ENCODE measurements around the gene POU6F2. TPM values are rescaled to one million over a fixed set of nuclear protein-coding genes. Genes with fewer than 3 reads are reported as not detected.
"Not testable (repeated sequence)": the region's sequence is repeated elsewhere in the genome, so short reads cannot be mapped to it uniquely, and the experiment has no call there.

The POU6F2 gene
- 2.9 TPM for total RNA-seq

GRCh38 chr7:38977685-38978084 lies at the start of gene POU6F2:
POU6F2 (plus strand) TSS chr7:38977909; CDS start chr7:38977954, 45 bp downstream.
- intact Hi-C loops (cut with DNase I) = no loop called here
- DNase-seq (ENCODE audit: low spot score) = no peak
- ATAC-seq = no peak

- intact Hi-C loops (cut with DNase I) = no loop called here
- DNase-seq (ENCODE audit: low spot score) = no peak
- ATAC-seq = no peak
Measured at GRCh38 chr7:38928506-38928905, 49.2 kb upstream of the POU6F2 start.

GRCh38 chr7:38929460-38930171 lies 48.1 kb upstream of the POU6F2 start:
- ATAC-seq (no peak), DNase-seq (ENCODE audit: low spot score) (no peak)

GRCh38 chr7:38932509-38933168 lies 45.1 kb upstream of the POU6F2 start:
- DNase-seq (ENCODE audit: low spot score) (peak; percentile 88), ATAC-seq (no peak)
- intact Hi-C loops (cut with DNase I) = no loop called here

More at GRCh38 chr7:38929460-38930171, 48.1 kb upstream of the POU6F2 start:
- intact Hi-C loops (cut with DNase I) = no loop called here

- no peak for DNase-seq (ENCODE audit: low spot score)
- intact Hi-C loops (cut with DNase I) = no loop called here
- ATAC-seq = no peak
Measured at GRCh38 chr7:38934051-38934450, 43.7 kb upstream of the POU6F2 start.

GRCh38 chr7:38934536-38934935 lies 43.2 kb upstream of the POU6F2 start:
- DNase-seq (ENCODE audit: low spot score) (no peak), ATAC-seq (no peak)
- intact Hi-C loops (cut with DNase I) = no loop called here

GRCh38 chr7:38936641-38937040 lies 41.1 kb upstream of the POU6F2 start:
- ATAC-seq (no peak), DNase-seq (ENCODE audit: low spot score) (no peak)
- intact Hi-C loops (cut with DNase I) = no loop called here

- DNase-seq (ENCODE audit: low spot score) = no peak
- ATAC-seq = no peak
- intact Hi-C loops (cut with DNase I) = no loop called here
Measured at GRCh38 chr7:38938001-38938485, 39.7 kb upstream of the POU6F2 start.

- intact Hi-C loops (cut with DNase I) = no loop called here
- ATAC-seq = no peak
Measured at GRCh38 chr7:38938589-38938988, 39.1 kb upstream of the POU6F2 start.

GRCh38 chr7:38940774-38941173 lies 36.9 kb upstream of the POU6F2 start:
- DNase-seq (ENCODE audit: low spot score) (no peak), ATAC-seq (no peak)
- intact Hi-C loops (cut with DNase I) = no loop called here

More at GRCh38 chr7:38938589-38938988, 39.1 kb upstream of the POU6F2 start:
- no peak for DNase-seq (ENCODE audit: low spot score)

- peak; percentile 36 for ATAC-seq
- no peak for DNase-seq (ENCODE audit: low spot score)
- intact Hi-C loops (cut with DNase I) = no loop called here
Measured at GRCh38 chr7:38942431-38943051, 35.2 kb upstream of the POU6F2 start.

GRCh38 chr7:38947541-38947940 lies 30.2 kb upstream of the POU6F2 start:
- ATAC-seq; intact Hi-C loops (cut with DNase I); DNase-seq (ENCODE audit: low spot score): not testable (repeated sequence)

- no peak for ATAC-seq
- intact Hi-C loops (cut with DNase I) = no loop called here
- no peak for DNase-seq (ENCODE audit: low spot score)
Measured at GRCh38 chr7:38950309-38950708, 27.4 kb upstream of the POU6F2 start.

- ATAC-seq (no peak), DNase-seq (ENCODE audit: low spot score) (no peak)
- intact Hi-C loops (cut with DNase I) = no loop called here
Measured at GRCh38 chr7:38951213-38951612, 26.5 kb upstream of the POU6F2 start.

GRCh38 chr7:38953227-38953626 lies 24.5 kb upstream of the POU6F2 start:
- ATAC-seq = no peak
- intact Hi-C loops (cut with DNase I) = no loop called here
- DNase-seq (ENCODE audit: low spot score) = no peak

GRCh38 chr7:38953971-38954370 lies 23.7 kb upstream of the POU6F2 start:
- intact Hi-C loops (cut with DNase I) = no loop called here
- ATAC-seq (no peak), DNase-seq (ENCODE audit: low spot score) (no peak)

GRCh38 chr7:38955892-38956291 lies 21.8 kb upstream of the POU6F2 start:
- intact Hi-C loops (cut with DNase I) = no loop called here
- no peak for DNase-seq (ENCODE audit: low spot score)
- ATAC-seq = no peak

- DNase-seq (ENCODE audit: low spot score) (no peak), ATAC-seq (no peak)
- intact Hi-C loops (cut with DNase I) = no loop called here
Measured at GRCh38 chr7:38962028-38962427, 15.7 kb upstream of the POU6F2 start.

- ATAC-seq (no peak), DNase-seq (ENCODE audit: low spot score) (no peak)
- intact Hi-C loops (cut with DNase I) = no loop called here
Measured at GRCh38 chr7:38964921-38965320, 12.8 kb upstream of the POU6F2 start.

- DNase-seq (ENCODE audit: low spot score) (no peak), ATAC-seq (no peak)
- intact Hi-C loops (cut with DNase I) = no loop called here
Measured at GRCh38 chr7:38973760-38974159, 3.9 kb upstream of the POU6F2 start.
